ENCODE measurements around the gene POLR1C. TPM values are rescaled to one million over a fixed set of nuclear protein-coding genes. Genes with fewer than 3 reads are reported as not detected.
A peak's percentile ranks its signal among the peaks of the same experiment; 100 is the strongest.

The POLR1C gene
- total RNA-seq, 3 donors from 2014 or later: 27.5 to 29.8 (median 27.9) TPM

DNA sequence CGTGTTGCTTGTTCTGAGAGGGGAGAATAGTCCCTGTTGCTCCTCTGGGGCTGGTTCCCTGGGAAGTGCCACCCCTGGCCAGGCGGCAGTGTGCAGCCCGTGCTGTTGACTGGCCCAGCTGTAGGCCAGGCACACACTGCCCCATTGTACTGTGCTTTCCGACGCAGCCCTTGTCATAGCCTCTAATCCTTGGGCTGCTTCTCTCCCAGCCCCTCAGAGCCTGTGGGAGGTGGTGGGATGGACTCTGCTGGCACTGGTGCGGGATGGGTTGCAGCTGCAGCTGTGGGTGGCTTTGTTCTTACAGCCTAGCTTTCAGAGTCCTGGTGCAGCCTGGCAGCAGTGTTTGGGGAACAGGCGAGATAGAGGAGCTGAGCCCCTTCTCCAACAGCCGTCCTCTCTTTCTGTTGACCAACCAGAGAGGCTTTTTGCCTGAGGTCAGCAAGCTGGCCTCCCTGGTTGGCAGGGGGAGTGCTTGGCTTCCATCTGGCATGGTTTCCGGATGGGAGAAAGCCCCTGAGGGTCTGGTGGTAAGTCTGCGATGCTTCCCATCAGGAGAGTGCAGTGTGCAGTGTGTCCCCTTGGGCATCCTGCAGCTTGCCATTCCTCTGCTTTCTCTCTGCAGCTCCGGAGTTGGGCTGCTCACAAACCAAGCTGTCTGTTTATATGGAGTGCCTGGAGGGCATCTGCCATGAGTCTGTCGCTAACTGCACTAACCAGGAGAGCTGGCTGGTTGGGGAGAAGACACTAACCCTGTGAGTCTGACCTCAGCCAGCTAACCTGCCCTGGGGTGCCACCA, 27.4 kb upstream of the POLR1C start:
- Histone ChIP-seq H3K36me3 (ENCODE audit: low read depth) (no peaks in the 10 kb centered on the region), H3K4me3 (no peak overlapping the region), H3K9me3 (no peaks in the 10 kb centered on the region), H3K4me1 (ENCODE audit: low read depth) (peaks cover 7% of the 10 kb centered on the region)
- DNase-seq (no peak), ATAC-seq (no peak)
- TF ChIP-seq, protein P1, sequence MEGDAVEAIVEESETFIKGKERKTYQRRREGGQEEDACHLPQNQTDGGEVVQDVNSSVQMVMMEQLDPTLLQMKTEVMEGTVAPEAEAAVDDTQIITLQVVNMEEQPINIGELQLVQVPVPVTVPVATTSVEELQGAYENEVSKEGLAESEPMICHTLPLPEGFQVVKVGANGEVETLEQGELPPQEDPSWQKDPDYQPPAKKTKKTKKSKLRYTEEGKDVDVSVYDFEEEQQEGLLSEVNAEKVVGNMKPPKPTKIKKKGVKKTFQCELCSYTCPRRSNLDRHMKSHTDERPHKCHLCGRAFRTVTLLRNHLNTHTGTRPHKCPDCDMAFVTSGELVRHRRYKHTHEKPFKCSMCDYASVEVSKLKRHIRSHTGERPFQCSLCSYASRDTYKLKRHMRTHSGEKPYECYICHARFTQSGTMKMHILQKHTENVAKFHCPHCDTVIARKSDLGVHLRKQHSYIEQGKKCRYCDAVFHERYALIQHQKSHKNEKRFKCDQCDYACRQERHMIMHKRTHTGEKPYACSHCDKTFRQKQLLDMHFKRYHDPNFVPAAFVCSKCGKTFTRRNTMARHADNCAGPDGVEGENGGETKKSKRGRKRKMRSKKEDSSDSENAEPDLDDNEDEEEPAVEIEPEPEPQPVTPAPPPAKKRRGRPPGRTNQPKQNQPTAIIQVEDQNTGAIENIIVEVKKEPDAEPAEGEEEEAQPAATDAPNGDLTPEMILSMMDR (IDR thresholded peaks at IDR 0.05): no peak
- intact Hi-C loops (cut with DNase I, micrococcal nuclease): no loop called here

DNA sequence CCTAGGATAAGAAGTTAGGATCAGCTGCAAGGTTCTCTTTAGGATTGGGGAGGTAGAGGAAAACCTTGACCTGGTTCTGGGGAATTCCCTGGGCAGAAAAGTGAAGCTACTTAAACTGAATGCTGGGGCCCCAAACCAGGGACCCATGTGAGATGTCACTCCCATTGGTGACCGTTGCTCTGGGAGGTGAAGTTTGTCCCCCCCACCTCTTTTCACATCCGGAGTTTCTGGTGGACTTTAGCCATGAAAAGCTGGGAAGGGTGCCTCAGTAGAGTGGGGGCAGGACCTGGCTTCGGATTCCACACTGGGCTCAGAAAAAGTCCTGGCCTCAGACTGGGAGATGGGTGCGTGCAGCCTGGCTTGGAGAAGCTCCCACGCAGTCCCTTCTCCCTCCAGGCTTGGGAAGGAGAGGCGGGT, 26.4 kb upstream of the POLR1C start:
- H3K4me1 ChIP-seq (ENCODE audit: low read depth): peaks cover 7% of the 10 kb centered on the region
- intact Hi-C loops (cut with DNase I, micrococcal nuclease): no loop called here

DNA sequence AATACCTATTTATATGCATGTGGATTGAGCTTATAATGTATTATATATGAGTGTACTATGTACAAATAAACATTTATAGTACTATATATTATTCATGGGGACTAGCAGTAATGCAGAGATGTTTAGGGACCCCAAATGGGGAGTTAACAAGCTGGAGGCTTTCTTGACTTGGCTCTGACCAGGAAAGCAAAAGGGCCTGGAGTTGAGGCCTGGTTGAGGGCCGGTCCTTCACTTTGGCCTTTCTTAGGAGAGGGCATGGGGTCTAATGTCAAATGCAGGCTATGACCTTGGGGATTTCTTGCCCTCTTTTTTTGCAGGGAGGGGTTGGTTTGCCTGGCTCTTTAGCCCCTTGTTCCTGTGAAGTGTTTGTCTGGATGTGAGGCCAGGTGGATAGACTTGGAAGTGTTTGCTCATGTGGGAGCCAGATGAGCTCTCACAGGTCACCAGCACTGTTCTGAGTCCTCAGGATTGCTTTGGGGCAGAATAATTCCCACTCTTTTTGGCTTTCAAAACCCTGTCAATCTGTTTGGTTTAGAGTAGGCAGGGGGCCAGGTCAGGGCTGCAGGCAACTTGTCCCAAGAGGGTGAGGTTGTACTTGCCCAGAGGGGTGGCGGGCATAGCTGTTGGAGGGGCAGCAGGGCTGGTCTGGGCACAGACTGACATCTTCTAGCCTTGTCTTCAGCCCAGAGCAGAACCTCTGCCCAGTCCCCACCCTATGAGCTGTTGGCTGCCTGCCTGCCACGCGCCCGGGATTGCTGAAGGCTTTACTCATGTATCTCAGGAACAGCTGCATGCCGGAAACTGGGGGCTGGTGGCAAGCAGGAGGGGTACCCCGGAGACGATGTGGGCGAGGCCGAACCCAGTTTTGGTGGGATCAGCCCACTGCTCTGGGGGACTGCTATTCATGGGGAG, 24.9 kb upstream of the POLR1C start:
- Histone ChIP-seq H3K4me1 (ENCODE audit: low read depth) (peaks cover 7% of the 10 kb centered on the region), H3K4me3 (no peak overlapping the region), H3K36me3 (ENCODE audit: low read depth) (no peaks in the 10 kb centered on the region), H3K9me3 (no peaks in the 10 kb centered on the region)
- TF ChIP-seq, protein P1 (IDR thresholded peaks at IDR 0.05): no peak
- peak; percentile 65 for ATAC-seq
- intact Hi-C loops (cut with DNase I, micrococcal nuclease): no loop called here
- peak; percentile 73 to 76 (median 76) for DNase-seq

More for the DNA sequence above, 26.4 kb upstream of the POLR1C start:
- ATAC-seq (no peak), DNase-seq (no peak)
- H3K9me3 ChIP-seq: no peaks in the 10 kb centered on the region
- TF ChIP-seq, protein P1 (IDR thresholded peaks at IDR 0.05): no peak
- H3K4me3 ChIP-seq: no peak overlapping the region
- H3K36me3 ChIP-seq (ENCODE audit: low read depth): no peaks in the 10 kb centered on the region

DNA sequence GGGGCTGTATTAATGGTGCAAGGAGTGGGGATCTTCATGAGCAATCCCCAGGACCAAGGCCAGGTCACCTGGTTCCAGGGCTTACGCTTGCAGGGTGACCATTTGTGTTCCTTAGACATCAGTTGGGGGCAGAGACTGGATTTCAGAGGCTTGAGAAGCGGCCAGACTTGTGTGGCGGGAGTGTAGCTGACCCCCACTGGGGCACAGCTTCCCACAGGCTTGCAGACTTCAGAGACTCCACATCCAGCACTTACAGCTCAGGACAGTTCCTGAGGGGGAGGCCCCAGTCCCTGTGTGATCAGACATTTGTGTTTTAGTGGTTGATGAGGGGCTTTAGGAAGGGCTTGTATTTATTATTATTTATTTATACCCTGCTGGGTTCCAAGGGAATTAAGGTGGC, 24.2 kb upstream of the POLR1C start:
- Histone ChIP-seq H3K9me3 (no peaks in the 10 kb centered on the region), H3K36me3 (ENCODE audit: low read depth) (no peaks in the 10 kb centered on the region), H3K4me1 (ENCODE audit: low read depth) (peaks cover 7% of the 10 kb centered on the region), H3K4me3 (no peak overlapping the region)
- TF ChIP-seq, protein P1 (IDR thresholded peaks at IDR 0.05): no peak
- ATAC-seq (no peak), DNase-seq (no peak)
- intact Hi-C loops (cut with DNase I, micrococcal nuclease): no loop called here

DNA sequence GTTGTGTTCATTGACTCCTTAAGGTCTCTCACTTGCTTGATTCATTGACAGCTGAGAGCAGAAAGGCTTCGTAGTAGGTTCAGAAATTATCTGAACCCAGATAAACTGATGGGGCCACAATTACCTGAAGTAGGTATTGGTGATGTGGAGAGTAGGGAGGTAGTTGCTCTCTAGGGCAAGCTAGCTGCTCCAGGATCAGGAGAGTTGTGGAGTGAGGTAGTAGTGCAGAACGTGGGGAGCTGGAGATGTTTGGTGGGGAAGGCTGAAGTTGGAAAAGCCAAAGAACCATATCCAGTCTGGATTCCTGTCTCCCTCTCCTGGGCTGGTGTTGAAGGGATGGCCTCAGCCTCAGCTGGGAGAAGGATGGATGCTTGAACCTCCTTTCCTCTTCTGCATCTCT, 23.7 kb upstream of the POLR1C start:
- no peak for ATAC-seq
- TF ChIP-seq, protein P1 (IDR thresholded peaks at IDR 0.05): no peak
- Histone ChIP-seq H3K4me3 (no peak overlapping the region), H3K4me1 (ENCODE audit: low read depth) (peaks cover 7% of the 10 kb centered on the region), H3K36me3 (ENCODE audit: low read depth) (no peaks in the 10 kb centered on the region), H3K9me3 (no peaks in the 10 kb centered on the region)
- DNase-seq: no peak
- intact Hi-C loops (cut with DNase I, micrococcal nuclease): no loop called here

Measured in mucosa of descending colon (tissue), 3 donors.